ENCODE measurements around the gene TENM4. TPM values are rescaled to one million over a fixed set of nuclear protein-coding genes. Genes with fewer than 3 reads are reported as not detected.

The TENM4 gene
- total RNA-seq, 1 experiment from 2014 or later, result not detected

DNA sequence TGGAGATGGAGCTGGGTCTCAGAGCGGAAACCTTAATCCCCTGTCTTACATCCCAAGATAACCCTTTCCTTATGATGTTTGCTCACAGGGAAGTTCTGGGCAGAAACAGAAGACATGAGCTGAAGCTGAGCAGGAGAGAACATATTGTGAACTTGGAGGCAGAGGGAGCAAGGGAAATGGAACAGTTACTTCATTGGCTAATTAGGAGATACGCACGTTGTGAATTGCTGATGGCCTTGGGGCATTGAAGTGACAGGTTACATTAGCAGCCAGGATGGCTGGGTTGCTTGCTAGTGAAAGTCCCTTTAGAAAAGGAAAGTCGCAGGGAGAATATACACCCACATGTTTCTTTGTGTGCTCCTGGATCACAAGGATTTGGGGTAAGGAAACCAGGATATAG is 48.7 kb downstream of the TENM4 start:
- no peak for DNase-seq (ENCODE audit: low spot score)

DNA sequence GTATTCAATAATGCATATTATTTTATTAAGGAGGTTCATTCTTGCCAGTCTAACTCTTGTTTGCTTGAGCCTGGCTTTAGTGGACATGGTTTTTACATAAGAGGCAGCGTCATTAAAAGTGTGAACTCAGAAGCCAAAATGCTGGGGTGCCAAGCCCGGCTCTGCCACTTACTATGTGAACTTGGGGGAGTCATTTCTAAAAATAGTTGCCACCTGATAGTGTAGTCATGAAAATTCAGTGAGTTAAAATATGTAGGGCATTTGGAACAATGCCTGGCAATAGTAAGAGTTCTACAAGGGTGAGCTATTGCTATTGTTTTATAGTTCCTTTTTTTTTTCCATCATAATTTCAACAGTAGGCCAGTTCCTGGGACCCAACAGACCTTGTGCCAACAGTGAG is 49.9 kb downstream of the TENM4 start:
- DNase-seq (ENCODE audit: low spot score), result no peak

GRCh38 chr11:79390477-79390876 is 50.4 kb downstream of the TENM4 start:
- no peak for DNase-seq (ENCODE audit: low spot score)

GRCh38 chr11:79388201-79388600 is 52.6 kb downstream of the TENM4 start:
- DNase-seq (ENCODE audit: low spot score), result no peak

DNA sequence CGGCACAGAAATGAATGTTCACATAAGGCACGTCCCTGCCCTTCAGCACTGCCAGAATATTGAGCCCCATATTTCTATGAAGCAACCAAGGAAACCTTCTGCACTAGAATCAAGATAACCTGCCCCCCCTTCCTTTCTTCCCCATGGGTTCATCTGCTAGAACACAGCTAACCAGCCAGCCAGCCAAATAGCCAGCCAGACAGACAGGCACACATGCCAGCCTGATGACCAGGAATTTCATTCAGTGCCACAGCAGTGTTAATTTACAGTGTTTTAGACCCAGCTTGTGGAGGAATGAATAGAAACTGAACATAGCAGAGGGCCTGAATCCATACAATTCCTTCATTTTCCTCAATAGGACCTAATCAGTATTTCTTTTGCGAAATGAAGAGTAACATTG is 57.0 kb downstream of the TENM4 start:
- DNase-seq (ENCODE audit: low spot score), result no peak

GRCh38 chr11:79382301-79383050 is 58.4 kb downstream of the TENM4 start:
- no peak for DNase-seq (ENCODE audit: low spot score)

GRCh38 chr11:79381036-79381435 is 59.8 kb downstream of the TENM4 start:
- no peak for DNase-seq (ENCODE audit: low spot score)

GRCh38 chr11:79377406-79377805 is 63.4 kb downstream of the TENM4 start:
- DNase-seq (ENCODE audit: low spot score), result no peak

DNA sequence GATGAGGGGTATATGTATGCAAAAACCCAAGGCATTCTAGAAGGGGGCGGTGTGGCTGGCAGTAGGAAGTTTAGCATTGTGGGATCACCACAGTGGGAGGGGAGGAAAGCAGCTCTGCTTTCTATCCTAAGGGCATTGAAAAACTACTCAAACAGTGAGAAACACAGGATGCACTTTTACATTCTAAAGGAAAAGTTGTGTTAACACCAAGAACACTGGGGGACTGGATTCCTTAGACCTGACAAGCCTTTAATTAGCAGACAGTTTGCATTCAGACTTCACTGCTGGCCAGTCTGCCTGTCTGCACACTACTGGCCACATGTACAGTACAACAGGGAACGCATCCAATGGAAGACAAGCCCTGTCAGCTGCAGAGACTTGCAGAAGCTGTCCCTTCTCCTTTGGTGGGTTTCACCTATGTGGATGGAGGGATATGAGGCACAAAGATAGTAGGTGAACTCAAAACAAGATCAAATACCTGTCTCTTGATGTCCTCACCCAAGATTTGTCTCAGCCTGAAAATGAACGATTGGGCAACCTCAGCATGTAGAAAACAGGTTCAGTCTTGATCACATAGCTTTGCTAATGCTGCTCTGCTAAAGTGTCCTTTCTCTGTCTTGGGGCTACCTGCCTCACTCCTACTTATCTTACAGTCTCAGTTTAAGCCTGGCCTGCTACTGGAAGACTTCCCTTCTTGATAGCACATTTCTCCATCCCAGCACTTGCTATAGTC is 64.8 kb downstream of the TENM4 start:
- DNase-seq (ENCODE audit: low spot score), result no peak

DNA sequence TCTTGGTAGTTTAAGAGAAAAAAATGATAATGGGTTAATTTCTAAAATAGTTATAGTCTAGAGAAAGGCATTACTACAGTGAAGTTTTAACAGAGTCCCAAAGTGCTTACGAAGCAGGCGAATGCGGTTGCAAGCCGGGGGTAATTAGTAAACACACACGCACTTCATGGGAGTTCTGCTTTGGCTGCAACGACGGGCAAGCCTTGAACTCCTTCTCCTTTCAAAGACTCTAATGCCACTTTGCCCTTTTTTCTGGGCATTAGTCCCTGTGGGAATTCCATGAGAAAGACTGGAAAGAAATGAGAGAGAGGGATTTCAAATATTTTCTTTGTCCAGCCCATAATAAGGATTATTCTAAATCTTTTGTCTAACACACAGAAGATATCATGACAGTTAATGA is 66.1 kb downstream of the TENM4 start:
- DNase-seq (ENCODE audit: low spot score), result no peak

GRCh38 chr11:79371724-79372123 is 69.1 kb downstream of the TENM4 start:
- no peak for DNase-seq (ENCODE audit: low spot score)

DNA sequence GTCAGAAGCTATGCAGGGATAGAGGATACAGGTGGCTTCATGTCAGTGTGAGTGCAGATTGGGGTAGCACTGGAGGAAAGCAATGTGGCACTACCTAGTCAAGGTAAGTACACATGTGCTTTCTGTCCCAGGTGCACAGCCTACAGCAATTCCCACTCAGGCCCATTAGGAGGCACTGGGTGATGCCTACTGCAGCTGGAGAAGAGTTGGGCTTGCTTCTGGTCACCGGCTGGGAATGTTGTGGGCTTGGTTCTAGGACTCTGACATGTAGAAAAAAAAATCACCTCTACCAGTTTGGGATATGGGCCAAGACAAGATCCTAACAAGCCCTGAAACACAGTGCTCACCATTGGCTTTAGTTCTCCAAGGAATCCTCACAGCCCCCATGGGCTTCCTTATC is 69.7 kb downstream of the TENM4 start:
- no peak for DNase-seq (ENCODE audit: low spot score)

DNA sequence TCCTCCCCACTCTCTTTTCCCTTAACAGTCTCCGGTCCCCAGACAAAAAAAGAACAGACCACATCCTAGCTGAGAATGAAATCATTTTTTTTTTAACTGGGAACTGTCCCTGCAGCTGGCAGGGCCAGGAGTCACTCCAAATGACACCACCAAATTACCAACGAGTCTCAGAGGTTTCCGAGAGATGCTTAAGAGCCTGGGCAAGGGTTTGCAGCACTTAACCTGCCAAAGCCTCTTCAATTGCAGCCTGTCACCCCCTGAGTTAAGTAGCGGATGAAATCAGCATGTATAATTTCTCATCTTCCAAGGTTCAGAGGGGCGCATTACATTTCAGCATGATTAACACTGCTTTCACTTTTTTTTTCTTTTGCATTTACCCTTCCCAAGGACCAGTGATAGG is 71.8 kb downstream of the TENM4 start:
- DNase-seq (ENCODE audit: low spot score), result no peak

GRCh38 chr11:79367844-79368243 is 73.0 kb downstream of the TENM4 start:
- no peak for DNase-seq (ENCODE audit: low spot score)

DNA sequence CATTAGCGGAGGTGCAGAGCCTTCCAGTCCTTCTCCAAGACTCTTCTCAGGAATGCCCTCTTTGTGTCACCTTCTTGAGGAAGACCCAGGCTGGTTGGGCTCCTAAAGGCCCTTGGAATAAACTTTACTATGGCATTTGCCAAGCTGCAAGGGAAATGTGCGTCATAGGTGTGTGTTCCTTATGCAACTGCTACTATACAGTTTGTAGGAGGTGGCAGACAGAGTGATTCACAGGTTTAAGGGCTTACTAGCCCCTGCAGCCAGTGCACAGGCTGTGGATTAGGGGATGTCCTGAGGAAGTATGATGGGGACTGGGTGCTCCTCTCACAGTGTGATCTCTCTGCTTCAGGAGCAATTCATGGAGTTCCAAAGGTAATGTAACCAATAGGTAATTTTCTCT is 74.6 kb downstream of the TENM4 start:
- DNase-seq (ENCODE audit: low spot score), result no peak

DNA sequence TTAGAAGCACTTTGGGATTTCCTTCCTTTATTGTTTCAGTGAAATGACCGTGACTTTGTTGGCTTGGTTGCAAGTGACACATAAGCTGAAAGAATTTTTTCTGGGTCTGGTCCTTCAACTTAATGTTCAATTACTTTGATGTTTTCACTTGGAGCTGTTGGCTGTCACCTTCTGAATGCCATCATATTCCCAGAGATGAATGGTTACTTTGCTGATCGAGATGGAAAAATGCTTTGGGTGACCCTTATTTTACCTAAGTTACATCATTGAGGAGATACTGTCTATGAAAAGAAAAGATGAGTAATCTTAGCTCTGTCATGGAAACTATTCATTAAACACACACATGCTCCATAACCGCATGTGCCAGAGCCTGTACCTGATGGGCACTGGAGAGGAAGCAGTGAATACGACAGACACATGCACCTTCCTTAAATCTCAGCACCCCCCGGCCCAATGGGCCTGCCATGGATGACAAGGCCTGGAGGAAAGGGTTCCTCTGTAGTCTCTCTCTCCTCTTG is 76.9 kb downstream of the TENM4 start:
- DNase-seq (ENCODE audit: low spot score), result no peak

GRCh38 chr11:79363256-79363655 is 77.6 kb downstream of the TENM4 start:
- no peak for DNase-seq (ENCODE audit: low spot score)

DNA sequence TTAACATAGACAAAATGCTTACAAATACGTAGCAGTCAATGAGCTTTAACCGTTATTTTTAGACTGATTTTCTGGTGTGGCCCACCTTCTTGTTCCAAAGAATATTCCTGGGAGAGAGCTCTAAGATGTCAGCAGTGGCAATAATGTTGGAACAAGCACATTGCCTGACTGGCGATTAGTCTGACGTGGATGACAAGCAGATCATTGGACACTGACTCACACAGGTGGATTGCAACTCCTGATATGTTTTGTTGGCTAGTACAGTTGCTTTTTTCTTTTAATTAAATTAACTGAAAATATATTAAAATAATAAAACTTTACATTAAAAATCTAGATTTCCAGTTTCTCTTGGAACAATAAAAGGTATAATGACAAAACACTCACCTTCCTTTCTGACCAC is 78.0 kb downstream of the TENM4 start:
- no peak for DNase-seq (ENCODE audit: low spot score)

DNA sequence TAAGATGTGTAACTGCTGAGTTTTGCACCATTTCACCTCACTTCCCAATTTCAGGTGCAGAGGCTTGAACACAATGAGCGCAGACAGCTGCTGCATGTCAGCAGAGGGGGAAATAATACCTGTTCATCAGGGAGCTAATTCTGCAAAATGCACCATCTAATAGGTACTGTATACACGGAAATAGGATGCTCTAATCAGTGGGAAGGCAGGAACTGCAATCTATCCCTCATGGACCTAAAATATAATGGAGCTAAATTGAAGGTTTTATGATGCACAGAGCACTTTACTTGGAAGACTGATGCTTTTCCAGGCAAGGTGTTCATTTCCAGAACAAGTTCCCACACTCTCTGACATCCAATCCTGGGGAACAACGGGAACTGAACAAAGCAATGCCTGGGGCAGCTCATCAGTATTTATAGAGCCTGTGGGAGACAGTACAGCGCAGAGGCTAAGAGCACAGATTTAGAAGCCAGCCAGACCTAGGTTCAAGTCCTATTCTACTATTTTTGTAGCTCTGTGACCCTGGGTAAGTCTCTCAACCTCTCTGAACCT is 78.5 kb downstream of the TENM4 start:
- DNase-seq (ENCODE audit: low spot score), result no peak

DNA sequence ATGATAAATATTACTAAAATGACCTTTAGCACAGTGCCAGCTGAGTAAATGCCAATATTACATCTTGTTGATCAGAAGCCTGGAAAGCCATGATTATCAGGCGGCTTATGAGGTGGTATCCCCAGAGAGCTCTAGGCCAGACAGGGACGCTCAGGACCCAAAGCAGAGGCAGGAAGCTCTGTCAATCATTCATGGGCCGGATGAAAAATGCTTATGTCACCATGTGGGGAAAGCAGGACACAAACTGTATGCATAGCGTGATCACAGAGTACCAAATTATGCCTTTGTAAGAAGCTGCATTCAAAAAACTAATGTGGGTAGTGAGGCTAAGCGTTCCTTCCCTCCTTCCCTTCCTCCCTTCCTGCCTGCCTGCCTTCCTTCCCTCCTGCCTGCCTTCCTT is 82.6 kb downstream of the TENM4 start:
- no peak for DNase-seq (ENCODE audit: low spot score)

DNA sequence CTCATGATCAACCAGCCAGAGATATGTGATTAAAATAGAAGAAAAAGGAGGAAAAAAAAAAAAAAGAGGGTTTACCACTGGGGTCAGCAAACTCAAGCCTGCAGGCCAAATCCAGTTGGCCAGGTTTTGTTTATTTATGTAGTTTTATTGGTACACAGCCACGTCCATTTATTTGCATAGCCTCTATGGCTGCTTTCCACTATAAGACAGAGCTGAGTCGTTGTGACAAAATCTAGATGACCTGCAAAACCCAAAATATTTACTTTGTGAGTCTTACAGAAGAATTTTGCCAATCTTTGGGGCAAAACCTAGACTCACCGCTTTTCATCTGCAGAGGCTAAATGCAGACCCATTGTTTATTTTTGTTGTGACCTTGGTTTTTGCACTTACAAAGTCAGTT is 87.1 kb downstream of the TENM4 start:
- DNase-seq (ENCODE audit: low spot score), result no peak

DNA sequence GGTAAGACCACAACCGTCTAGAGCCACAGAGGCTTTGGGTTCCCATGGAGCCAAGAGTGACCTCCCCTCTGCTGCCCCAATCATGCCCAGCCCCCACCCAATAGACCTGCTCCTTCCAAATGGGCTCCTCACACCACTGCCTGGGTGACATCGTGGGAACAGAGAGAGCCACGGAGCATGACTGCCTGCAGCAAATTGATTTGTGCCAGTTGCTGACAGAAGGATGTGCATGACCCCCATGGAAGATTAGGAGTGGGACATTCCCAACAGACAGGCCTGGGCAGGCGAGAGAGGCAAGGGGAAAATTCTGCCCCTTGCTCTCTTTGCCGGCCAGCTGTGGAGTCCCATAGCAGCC is 88.5 kb downstream of the TENM4 start:
- no peak for DNase-seq (ENCODE audit: low spot score)
